ENCODE results near the gene CAPN14.

The CAPN14 gene

GRCh38 chr2:31147645-31148044 is 69.7 kb downstream of the CAPN14 start:
- H3K4me3 ChIP-seq (ENCODE audit: low read length), result no peak overlapping the region
- DNase-seq (ENCODE audit: low read depth), result no peak
- no peak for TF ChIP-seq CTCF (conservative IDR thresholded peaks at IDR 0.05; ENCODE audit: low read depth, low read length)

- no peak for DNase-seq (ENCODE audit: low read depth)
- no peak for TF ChIP-seq CTCF (conservative IDR thresholded peaks at IDR 0.05; ENCODE audit: low read depth, low read length)
- H3K4me3 ChIP-seq (ENCODE audit: low read length), result no peak overlapping the region
Observed at GRCh38 chr2:31142110-31142509, 75.2 kb downstream of the CAPN14 start.

GRCh38 chr2:31141443-31142085 is 75.8 kb downstream of the CAPN14 start:
- H3K4me3 ChIP-seq (ENCODE audit: low read length), result no peak overlapping the region
- DNase-seq (ENCODE audit: low read depth), result no peak
- TF ChIP-seq CTCF (conservative IDR thresholded peaks at IDR 0.05; ENCODE audit: low read depth, low read length), result no peak

GRCh38 chr2:31140151-31140550 is 77.2 kb downstream of the CAPN14 start:
- no peak for DNase-seq (ENCODE audit: low read depth)
- no peak overlapping the region for H3K4me3 ChIP-seq (ENCODE audit: low read length)
- no peak for TF ChIP-seq CTCF (conservative IDR thresholded peaks at IDR 0.05; ENCODE audit: low read depth, low read length)

GRCh38 chr2:31139671-31140070 is 77.6 kb downstream of the CAPN14 start:
- DNase-seq (ENCODE audit: low read depth), result no peak
- TF ChIP-seq CTCF (conservative IDR thresholded peaks at IDR 0.05; ENCODE audit: low read depth, low read length), result no peak
- no peak overlapping the region for H3K4me3 ChIP-seq (ENCODE audit: low read length)

GRCh38 chr2:31138037-31138962 is 79.0 kb downstream of the CAPN14 start, which contains the start of gene GALNT14:
Gene GALNT14 (minus strand): TSS chr2:31138440. CDS start chr2:31138086, 354 bp downstream.
- peak; percentile 11 for DNase-seq (ENCODE audit: low read depth)
- TF ChIP-seq CTCF (conservative IDR thresholded peaks at IDR 0.05; ENCODE audit: low read depth, low read length), result peak; percentile 64
- peak within 1 kb of the TSS; percentile 49 for H3K4me3 ChIP-seq (ENCODE audit: low read length)
